Measurements from ENCODE around the gene CSE1L.

CSE1L gene

DNA sequence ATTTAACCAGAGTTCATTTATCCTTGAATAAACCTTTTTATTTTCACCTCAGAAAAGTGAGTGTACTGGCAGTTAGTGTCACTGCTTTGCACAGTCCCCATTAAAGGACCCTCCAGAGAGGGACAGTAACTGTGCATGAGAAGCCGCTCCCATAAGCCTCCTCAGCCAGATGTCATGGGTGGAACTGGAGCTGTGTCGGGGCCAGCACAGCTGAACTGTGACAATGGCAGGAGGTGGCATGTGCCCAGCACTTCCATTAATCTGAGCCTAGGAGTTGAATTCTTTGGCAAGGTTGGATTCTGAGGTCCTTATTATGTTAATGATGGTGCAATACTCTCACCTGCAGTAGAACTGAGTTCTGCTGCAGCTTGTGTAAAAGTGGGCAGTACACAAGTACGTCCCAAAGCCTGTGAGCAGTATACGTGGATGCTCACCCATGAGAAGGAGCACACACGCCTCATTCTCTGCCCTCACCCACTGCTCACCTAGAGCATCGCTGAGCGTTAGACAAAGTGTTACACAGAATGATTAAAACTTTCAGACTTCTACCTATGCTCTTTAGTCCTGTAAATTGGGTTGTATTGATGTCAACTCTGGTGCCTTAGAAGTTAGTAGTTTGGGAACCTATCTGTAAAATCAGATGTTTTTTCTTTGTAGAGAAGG, 11.9 kb upstream of the CSE1L start:
- Histone ChIP-seq H3K4me3 (replicated peaks; ENCODE audit: low read depth, low read length) (no peak overlapping the region), H3K36me3 (ENCODE audit: control insufficient read depth, insufficient read depth, low read length) (peaks cover 12% of the 10 kb centered on the region), H3K27me3 (replicated peaks; ENCODE audit: control insufficient read depth, insufficient read depth, low read length) (no peaks in the 10 kb centered on the region)
- no peak for TF ChIP-seq CTCF (IDR thresholded peaks at IDR 0.05; ENCODE audit: insufficient read depth, low read length, poor library complexity, severe bottlenecking)
- no peak for DNase-seq (ENCODE audit: extremely low read depth, insufficient read length)

- no peak for TF ChIP-seq CTCF (IDR thresholded peaks at IDR 0.05; ENCODE audit: insufficient read depth, low read length, poor library complexity, severe bottlenecking)
- Histone ChIP-seq H3K4me3 (replicated peaks; ENCODE audit: low read depth, low read length) (no peak overlapping the region), H3K36me3 (ENCODE audit: control insufficient read depth, insufficient read depth, low read length) (peaks cover 8% of the 10 kb centered on the region), H3K27me3 (replicated peaks; ENCODE audit: control insufficient read depth, insufficient read depth, low read length) (no peaks in the 10 kb centered on the region)
- DNase-seq (ENCODE audit: extremely low read depth, insufficient read length): no peak
These were observed 8.1 kb upstream of the CSE1L start for GRCh38 chr20:49037962-49038387.

- no peak for DNase-seq (ENCODE audit: extremely low read depth, insufficient read length)
- no peak for TF ChIP-seq CTCF (IDR thresholded peaks at IDR 0.05; ENCODE audit: insufficient read depth, low read length, poor library complexity, severe bottlenecking)
- no peak overlapping the region for H3K4me3 ChIP-seq (replicated peaks; ENCODE audit: low read depth, low read length)
These were observed 6.3 kb upstream of the CSE1L start for GRCh38 chr20:49039854-49040253.

DNA sequence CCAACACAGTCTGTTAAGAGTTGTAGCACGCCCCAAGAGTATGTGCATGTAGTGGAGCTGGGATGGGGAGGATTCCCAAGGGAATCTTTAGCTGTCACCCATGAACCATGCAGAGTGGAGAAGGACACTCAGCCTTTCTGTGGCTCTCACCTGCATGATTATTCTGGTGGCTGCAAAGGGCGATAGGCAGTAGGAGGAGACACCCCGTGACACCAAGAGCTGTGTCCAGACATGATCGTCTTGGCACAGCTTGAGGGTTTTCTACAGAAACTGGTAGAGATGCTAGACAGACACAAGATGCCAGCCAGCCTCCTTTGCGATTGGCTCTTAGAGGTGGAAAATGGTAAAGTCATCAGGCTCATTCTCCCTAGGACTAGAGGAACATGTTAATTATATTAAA, 3.1 kb upstream of the CSE1L start:
- Histone ChIP-seq H3K4me3 (replicated peaks; ENCODE audit: low read depth, low read length) (no peak overlapping the region), H3K36me3 (ENCODE audit: control insufficient read depth, insufficient read depth, low read length) (no peaks in the 10 kb centered on the region), H3K27me3 (replicated peaks; ENCODE audit: control insufficient read depth, insufficient read depth, low read length) (no peaks in the 10 kb centered on the region)
- no peak for TF ChIP-seq CTCF (IDR thresholded peaks at IDR 0.05; ENCODE audit: insufficient read depth, low read length, poor library complexity, severe bottlenecking)
- no peak for DNase-seq (ENCODE audit: extremely low read depth, insufficient read length)

More at GRCh38 chr20:49039854-49040253, 6.3 kb upstream of the CSE1L start:
- H3K27me3 ChIP-seq (replicated peaks; ENCODE audit: control insufficient read depth, insufficient read depth, low read length): no peaks in the 10 kb centered on the region
- no peaks in the 10 kb centered on the region; the same call in none of the 2 replicates for H3K36me3 ChIP-seq (ENCODE audit: control insufficient read depth, insufficient read depth, low read length)

GRCh38 chr20:49045440-49046086, 549 bp upstream of the CSE1L start:
- no peak for TF ChIP-seq CTCF (IDR thresholded peaks at IDR 0.05; ENCODE audit: insufficient read depth, low read length, poor library complexity, severe bottlenecking)
- no peaks in the 10 kb centered on the region for H3K27me3 ChIP-seq (replicated peaks; ENCODE audit: control insufficient read depth, insufficient read depth, low read length)
- no peaks in the 10 kb centered on the region for H3K36me3 ChIP-seq (ENCODE audit: control insufficient read depth, insufficient read depth, low read length)
- H3K4me3 ChIP-seq (replicated peaks; ENCODE audit: low read depth, low read length): peak overlapping the region; percentile 100
- DNase-seq (ENCODE audit: extremely low read depth, insufficient read length): no peak

Measured in GM06990 (cell line).